Endodermal cell (in vitro differentiated cells): ENCODE measurements around the gene ANKRD12. TPM values are rescaled to one million over a fixed set of nuclear protein-coding genes. Genes with fewer than 3 reads are reported as not detected.

ENCODE experiments used
- DNase-seq: peaks from one replicate; pipeline ENCODE4 v3.0.0-alpha.2; 2017
- H3K27ac ChIP-seq: 2 replicates; pipeline ENCODE4 v1.5.1; 2013; ENCODE audit warnings: mild to moderate bottlenecking, low read depth, low read length, moderate library complexity
- H3K27me3 ChIP-seq: 2 replicates; pipeline ENCODE4 v1.6.1; 2013; ENCODE audit warnings: mild to moderate bottlenecking, low read length, moderate library complexity; ENCODE audit not compliant: insufficient read depth, control insufficient read depth, poor library complexity, severe bottlenecking
- H3K36me3 ChIP-seq: 2 replicates; pipeline ENCODE4 v1.7.0; 2013; ENCODE audit warnings: mild to moderate bottlenecking, low read length, moderate library complexity; ENCODE audit not compliant: control insufficient read depth, insufficient read depth
- H3K4me1 ChIP-seq: one replicate; pipeline ENCODE4 v1.7.0; 2013; ENCODE audit warnings: low read length; ENCODE audit not compliant: control insufficient read depth, insufficient read depth
- H3K4me3 ChIP-seq: 2 replicates; pipeline ENCODE4 v1.5.1; 2013; ENCODE audit warnings: mild to moderate bottlenecking, low read length, moderate library complexity
- H3K9ac ChIP-seq: 2 replicates; pipeline ENCODE4 v1.6.1; 2013; ENCODE audit warnings: mild to moderate bottlenecking, low read length, moderate library complexity; ENCODE audit not compliant: poor library complexity, severe bottlenecking; ENCODE audit errors: extremely low read depth
- H3K9me3 ChIP-seq: 2 replicates; pipeline ENCODE4 v1.6.1; 2013; ENCODE audit warnings: mild to moderate bottlenecking, low read length, moderate library complexity; ENCODE audit not compliant: control insufficient read depth
- H3K27ac Mint-ChIP-seq: 2 replicates; pipeline ENCODE4 v1.8.0; 2020; ENCODE audit warnings: mixed read lengths
- H3K27me3 Mint-ChIP-seq: 2 replicates; pipeline ENCODE4 v1.8.0; 2021; ENCODE audit warnings: mild to moderate bottlenecking, mixed read lengths; ENCODE audit not compliant: insufficient read depth
- H3K36me3 Mint-ChIP-seq: 2 replicates; pipeline ENCODE4 v1.8.0; 2020; ENCODE audit warnings: low read depth, mixed read lengths
- H3K4me1 Mint-ChIP-seq: 2 replicates; pipeline ENCODE4 v1.8.0; 2020; ENCODE audit warnings: mixed read lengths
- H3K4me3 Mint-ChIP-seq: 2 replicates; pipeline ENCODE4 v1.8.0; 2020; ENCODE audit warnings: mild to moderate bottlenecking, moderate library complexity, mixed read lengths
- H3K9me3 Mint-ChIP-seq: 2 replicates; pipeline ENCODE4 v1.8.0; 2020; ENCODE audit warnings: mild to moderate bottlenecking, mixed read lengths
- CTCF ChIP-seq: fragments of 200-600 bp; sonication (generic); conservative IDR thresholded peaks from 2 replicates; pipeline ENCODE4 v1.5.0; 2021; ENCODE audit warnings: antibody characterized with exemption, mild to moderate bottlenecking
- WGBS, 2 experiments: methylation state at CpG; one replicate each; pipeline versions ENCODE4 v1.1.5 to v1.1.7; 2013; ENCODE audit warnings: missing lambda C conversion rate in 2 of 2, mixed read lengths in 1 of 2; ENCODE audit not compliant: insufficient coverage in 1 of 2, insufficient read length in 1 of 2; 5-methylcytosine and 5-hydroxymethylcytosine counted together
- total RNA-seq, 2 donors: library from RNA; stranded (reverse); fragmentation: NEBNext Ultra II Directional in 1 of 2; extraction: Animal tissue kit (Norgen Biotek cat#: 25700) in 1 of 2; gene quantifications; 2 replicates in 1 of 2; 3 replicates in 1 of 2; pipeline ENCODE4 v1.2.1, GENCODE V29; 2021

ANKRD12 gene
- total RNA-seq, 2 donors from 2014 or later: 36.0 to 41.6 TPM

- no peak for DNase-seq
- no peaks in the 10 kb centered on the region for H3K9me3 Mint-ChIP-seq
- H3K27me3 Mint-ChIP-seq: peaks cover 31% of the 10 kb centered on the region
- Histone ChIP-seq H3K4me1 (no peaks in the 10 kb centered on the region), H3K9ac (peak overlapping the region; percentile 47), H3K9me3 (no peaks in the 10 kb centered on the region), H3K4me3 (peak overlapping the region; percentile 91), H3K27ac (no peak overlapping the region), H3K27me3 (peaks cover 20% of the 10 kb centered on the region), H3K36me3 (no peaks in the 10 kb centered on the region)
- TF ChIP-seq CTCF: no peak
- peak overlapping the region; percentile 87 for H3K4me3 Mint-ChIP-seq
- peaks cover 5% of the 10 kb centered on the region for H3K36me3 Mint-ChIP-seq
- H3K4me1 Mint-ChIP-seq: peaks cover 48% of the 10 kb centered on the region
- 22 to 31% methylated on average over 8 to 17 of the region's 17 CpGs for WGBS, 2 experiments
- H3K27ac Mint-ChIP-seq: peak overlapping the region; percentile 80
Measured at GRCh38 chr18:9101730-9102507, 34.7 kb upstream of the ANKRD12 start.

GRCh38 chr18:9102508-9103375 is 33.8 kb upstream of the ANKRD12 start, which contains the start of gene NDUFV2:
TSS of gene NDUFV2 (plus strand) at chr18:9102699. CDS start at chr18:9102744, 45 bp downstream.
- Mint-ChIP-seq H3K27ac (peak within 1 kb of the TSS; percentile 93), H3K9me3 (no peaks in the 10 kb centered on the region), H3K36me3 (peaks cover 5% of the 10 kb centered on the region), H3K27me3 (peaks cover 39% of the 10 kb centered on the region), H3K4me1 (peaks cover 50% of the 10 kb centered on the region), H3K4me3 (peak within 1 kb of the TSS; percentile 87)
- no peak for TF ChIP-seq CTCF
- WGBS, 2 experiments: 1 to 4% methylated on average over 5 to 64 of the region's 64 CpGs
- Histone ChIP-seq H3K4me3 (peak within 1 kb of the TSS; percentile 94), H3K4me1 (no peaks in the 10 kb centered on the region), H3K9me3 (no peaks in the 10 kb centered on the region), H3K27ac (peak within 1 kb of the TSS; percentile 85), H3K36me3 (no peaks in the 10 kb centered on the region), H3K27me3 (peaks cover 28% of the 10 kb centered on the region), H3K9ac (peak within 1 kb of the TSS; percentile 90)
- DNase-seq: peak; percentile 99

- no peaks in the 10 kb centered on the region for H3K36me3 ChIP-seq
- peaks cover 7% of the 10 kb centered on the region for H3K36me3 Mint-ChIP-seq
- no peak for DNase-seq
- peak overlapping the region; percentile 90 for H3K9ac ChIP-seq
- peak overlapping the region; percentile 94 for H3K4me3 ChIP-seq
- no peaks in the 10 kb centered on the region for H3K9me3 ChIP-seq
- peak overlapping the region; percentile 93 for H3K27ac Mint-ChIP-seq
- no peaks in the 10 kb centered on the region for H3K4me1 ChIP-seq
- H3K27me3 ChIP-seq: peaks cover 35% of the 10 kb centered on the region
- peaks cover 44% of the 10 kb centered on the region for H3K27me3 Mint-ChIP-seq
- 0 to 21% methylated on average over 1 to 4 of the region's 4 CpGs for WGBS, 2 experiments
- H3K9me3 Mint-ChIP-seq: no peaks in the 10 kb centered on the region
- H3K4me3 Mint-ChIP-seq: peak overlapping the region; percentile 87
- H3K27ac ChIP-seq: peak overlapping the region; percentile 85
- H3K4me1 Mint-ChIP-seq: peaks cover 52% of the 10 kb centered on the region
- no peak for TF ChIP-seq CTCF
Measured at GRCh38 chr18:9103376-9103873, 33.2 kb upstream of the ANKRD12 start.
